HEK293 (cell line): ENCODE results near the gene OR4A15.

Experiments
- CTCF ChIA-PET: fragments of 350-600 bp; formaldehyde crosslinking; extraction: SDS; loops from one replicate; lab custom pipeline; 2021; ENCODE audit warnings: antibody characterized with exemption; lab: Yijun Ruan, JAX
- POLR2A ChIA-PET: fragments of 300-600 bp; formaldehyde crosslinking; extraction: SDS; loops from one replicate; lab custom pipeline; 2020; ENCODE audit warnings: antibody characterized with exemption, inconsistent platforms; lab: Yijun Ruan, JAX
- H3K27ac ChIP-seq: fragments of 200-500 bp; sonication (Bioruptor generic); 2 replicates; pipeline ENCODE4 v1.5.1; 2014; ENCODE audit warnings: low read depth, low read length, control low read depth, inconsistent platforms; ENCODE audit errors: extremely low read depth
- H3K36me3 ChIP-seq, 2 experiments: fragments of 200-500 bp in 1 of 2; sonication (Bioruptor generic) in 1 of 2; 1 replicate in 1 of 2; 2 replicates in 1 of 2; pipeline ENCODE4 v1.5.1; 2014 to 2017; ENCODE audit warnings: inconsistent platforms in 2 of 2, low read length in 2 of 2; ENCODE audit not compliant: control insufficient read depth in 2 of 2, insufficient read depth in 1 of 2
- H3K4me1 ChIP-seq: fragments of 200-500 bp; sonication (Bioruptor generic); 2 replicates; pipeline ENCODE4 v1.5.1; 2014; ENCODE audit warnings: mild to moderate bottlenecking, low read length, inconsistent platforms; ENCODE audit not compliant: control insufficient read depth, insufficient read depth
- H3K4me3 ChIP-seq: 2 replicates; pipeline ENCODE4 v1.5.1; 2011; ENCODE audit warnings: low read depth, mild to moderate bottlenecking, control low read depth, low read length, moderate library complexity
- H3K9me3 ChIP-seq: fragments of 200-500 bp; sonication (Bioruptor generic); 2 replicates; pipeline ENCODE4 v1.5.1; 2014; ENCODE audit warnings: low read depth, low read length, inconsistent platforms; ENCODE audit not compliant: control insufficient read depth, insufficient read depth
- HOXD13 ChIP-seq: sonication (generic); formaldehyde crosslinking; IDR thresholded peaks from 2 replicates; pipeline ENCODE4 v1.8.0; 2022; ENCODE audit warnings: missing genetic modification reagents, borderline replicate concordance
- RBAK ChIP-seq: fragments of 450-650 bp; formaldehyde crosslinking; IDR thresholded peaks from 2 replicates; pipeline ENCODE4 v1.5.1; 2016; ENCODE audit warnings: missing biosample characterization, missing genetic modification characterization
- WT1 ChIP-seq: fragments of 450-650 bp; formaldehyde crosslinking; IDR thresholded peaks from 2 replicates; pipeline ENCODE4 v1.5.1; 2016; ENCODE audit warnings: missing biosample characterization, missing genetic modification characterization
- ZBTB48 ChIP-seq: fragments of 450-650 bp; formaldehyde crosslinking; IDR thresholded peaks from 2 replicates; pipeline ENCODE4 v1.5.1; 2016; ENCODE audit warnings: missing biosample characterization, missing genetic modification characterization
- ZNF132 ChIP-seq: fragments of 450-650 bp; formaldehyde crosslinking; IDR thresholded peaks from 2 replicates; pipeline ENCODE4 v1.5.1; 2017; ENCODE audit warnings: missing biosample characterization, missing genetic modification characterization, borderline replicate concordance
- ZNF146 ChIP-seq: fragments of 450-650 bp; formaldehyde crosslinking; IDR thresholded peaks from 2 replicates; pipeline ENCODE4 v1.5.1; 2016; ENCODE audit warnings: missing biosample characterization, missing genetic modification characterization
- ZNF2 ChIP-seq: fragments of 450-650 bp; formaldehyde crosslinking; IDR thresholded peaks from 2 replicates; pipeline ENCODE4 v1.5.1; 2016; ENCODE audit warnings: missing biosample characterization, missing genetic modification characterization
- ZNF211 ChIP-seq: fragments of 450-650 bp; formaldehyde crosslinking; IDR thresholded peaks from 2 replicates; pipeline ENCODE4 v1.5.1; 2016; ENCODE audit warnings: low read depth, missing biosample characterization, missing genetic modification characterization
- ZNF266 ChIP-seq: fragments of 450-650 bp; formaldehyde crosslinking; IDR thresholded peaks from 2 replicates; pipeline ENCODE4 v1.5.1; 2016; ENCODE audit warnings: missing biosample characterization, missing genetic modification characterization, low read depth
- ZNF302 ChIP-seq: fragments of 450-650 bp; formaldehyde crosslinking; IDR thresholded peaks from 2 replicates; pipeline ENCODE4 v1.5.1; 2016; ENCODE audit warnings: missing biosample characterization, missing genetic modification characterization, low read depth
- ZNF350 ChIP-seq: fragments of 450-650 bp; formaldehyde crosslinking; IDR thresholded peaks from 2 replicates; pipeline ENCODE4 v1.5.0; 2017; ENCODE audit warnings: missing biosample characterization, mild to moderate bottlenecking, missing genetic modification characterization
- ZNF354C ChIP-seq: fragments of 450-650 bp; formaldehyde crosslinking; IDR thresholded peaks from 2 replicates; pipeline ENCODE4 v1.5.1; 2016; ENCODE audit warnings: missing biosample characterization, missing genetic modification characterization, low read depth, borderline replicate concordance
- ZNF391 ChIP-seq: fragments of 450-650 bp; formaldehyde crosslinking; IDR thresholded peaks from 2 replicates; pipeline ENCODE4 v1.5.1; 2016; ENCODE audit warnings: low read depth, missing biosample characterization, missing genetic modification characterization, borderline replicate concordance
- ZNF394 ChIP-seq: fragments of 450-650 bp; formaldehyde crosslinking; IDR thresholded peaks from 2 replicates; pipeline ENCODE4 v1.5.1; 2016; ENCODE audit warnings: missing biosample characterization, missing genetic modification characterization, mild to moderate bottlenecking, moderate library complexity, borderline replicate concordance
- ZNF843 ChIP-seq: fragments of 450-650 bp; formaldehyde crosslinking; IDR thresholded peaks from 2 replicates; pipeline ENCODE4 v1.5.1; 2016; ENCODE audit warnings: missing biosample characterization, missing genetic modification characterization
- ZSCAN30 ChIP-seq: fragments of 450-650 bp; IDR thresholded peaks from 2 replicates; pipeline ENCODE4 v1.5.1; 2018; ENCODE audit warnings: missing biosample characterization, mild to moderate bottlenecking, missing genetic modification characterization, moderate library complexity
- TF ChIP-seq, protein P1 (sequence below): fragments of 450-650 bp; formaldehyde crosslinking; IDR thresholded peaks from 2 replicates; pipeline ENCODE4 v1.5.1; 2017; ENCODE audit warnings: missing biosample characterization, missing genetic modification characterization
- TF ChIP-seq, protein P2 (sequence below): fragments of 450-650 bp; formaldehyde crosslinking; IDR thresholded peaks from 2 replicates; pipeline ENCODE4 v1.5.1; 2016; ENCODE audit warnings: missing biosample characterization, missing genetic modification characterization, low read depth
- TF ChIP-seq, protein P3 (sequence below): fragments of 450-650 bp; formaldehyde crosslinking; IDR thresholded peaks from 2 replicates; pipeline ENCODE4 v1.5.1; 2016; ENCODE audit warnings: missing biosample characterization, missing genetic modification characterization
- TF ChIP-seq, protein P4 (sequence below): sonication (generic); formaldehyde crosslinking; IDR thresholded peaks from 2 replicates; pipeline ENCODE4 v1.8.1; 2022; ENCODE audit warnings: mild to moderate bottlenecking, moderate library complexity, missing genetic modification reagents
- TF ChIP-seq, protein P5 (sequence below): fragments of 450-650 bp; formaldehyde crosslinking; IDR thresholded peaks from 2 replicates; pipeline ENCODE4 v1.5.1; 2016; ENCODE audit warnings: missing biosample characterization, missing genetic modification characterization
- TF ChIP-seq, protein P6 (sequence below): fragments of 450-650 bp; formaldehyde crosslinking; IDR thresholded peaks from 2 replicates; pipeline ENCODE4 v1.5.1; 2017; ENCODE audit warnings: missing biosample characterization, missing genetic modification characterization
- TF ChIP-seq, protein P7 (sequence below): fragments of 450-650 bp; formaldehyde crosslinking; IDR thresholded peaks from 2 replicates; pipeline ENCODE4 v1.5.1; 2016; ENCODE audit warnings: missing biosample characterization, missing genetic modification characterization

OR4A15 gene

DNA sequence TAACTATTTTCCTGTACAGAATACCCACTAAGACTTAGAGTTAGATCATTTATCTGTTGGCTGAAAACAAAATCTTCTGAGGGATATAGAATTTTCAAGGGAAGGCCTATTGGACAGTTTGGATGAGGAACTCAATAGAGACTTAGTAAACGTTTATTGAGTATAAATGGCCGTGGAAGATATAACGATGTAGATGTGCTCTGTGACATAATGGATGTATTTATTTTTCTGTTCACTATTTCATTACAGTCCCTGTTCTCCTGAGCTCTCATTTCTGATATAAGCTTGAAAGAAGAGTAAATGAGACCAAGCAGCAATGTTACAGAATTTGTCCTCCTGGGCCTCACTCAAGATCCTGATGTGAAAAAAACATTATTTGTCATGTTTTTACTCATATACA is 24.9 kb upstream of the OR4A15 start, which contains the start of gene OR4A16:
Gene OR4A16 (plus strand): TSS at position 301 of the 400 bp plus-strand sequence. CDS start 0 bp downstream, at position 301.
- Histone ChIP-seq H3K9me3 (no peaks in the 10 kb centered on the region), H3K4me1 (no peaks in the 10 kb centered on the region), H3K27ac (no peak within 1 kb of the TSS), H3K4me3 (no peak within 1 kb of the TSS), H3K36me3 (no peaks in the 10 kb centered on the region)
- TF ChIP-seq ZNF132 (tag by site-specific recombination) (no peak), HOXD13 (no peak), ZNF211 (tag by site-specific recombination) (no peak), ZBTB48 (tag by site-specific recombination) (no peak), ZNF394 (tag by site-specific recombination) (no peak), ZNF391 (tag by site-specific recombination) (no peak), WT1 (tag by site-specific recombination) (no peak), ZNF350 (tag by site-specific recombination) (no peak), ZNF354C (no peak), ZSCAN30 (tag by site-specific recombination) (no peak), ZNF843 (no peak)
- TF ChIP-seq, protein P1, sequence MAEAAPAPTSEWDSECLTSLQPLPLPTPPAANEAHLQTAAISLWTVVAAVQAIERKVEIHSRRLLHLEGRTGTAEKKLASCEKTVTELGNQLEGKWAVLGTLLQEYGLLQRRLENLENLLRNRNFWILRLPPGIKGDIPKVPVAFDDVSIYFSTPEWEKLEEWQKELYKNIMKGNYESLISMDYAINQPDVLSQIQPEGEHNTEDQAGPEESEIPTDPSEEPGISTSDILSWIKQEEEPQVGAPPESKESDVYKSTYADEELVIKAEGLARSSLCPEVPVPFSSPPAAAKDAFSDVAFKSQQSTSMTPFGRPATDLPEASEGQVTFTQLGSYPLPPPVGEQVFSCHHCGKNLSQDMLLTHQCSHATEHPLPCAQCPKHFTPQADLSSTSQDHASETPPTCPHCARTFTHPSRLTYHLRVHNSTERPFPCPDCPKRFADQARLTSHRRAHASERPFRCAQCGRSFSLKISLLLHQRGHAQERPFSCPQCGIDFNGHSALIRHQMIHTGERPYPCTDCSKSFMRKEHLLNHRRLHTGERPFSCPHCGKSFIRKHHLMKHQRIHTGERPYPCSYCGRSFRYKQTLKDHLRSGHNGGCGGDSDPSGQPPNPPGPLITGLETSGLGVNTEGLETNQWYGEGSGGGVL = no peak
- TF ChIP-seq, protein P2, sequence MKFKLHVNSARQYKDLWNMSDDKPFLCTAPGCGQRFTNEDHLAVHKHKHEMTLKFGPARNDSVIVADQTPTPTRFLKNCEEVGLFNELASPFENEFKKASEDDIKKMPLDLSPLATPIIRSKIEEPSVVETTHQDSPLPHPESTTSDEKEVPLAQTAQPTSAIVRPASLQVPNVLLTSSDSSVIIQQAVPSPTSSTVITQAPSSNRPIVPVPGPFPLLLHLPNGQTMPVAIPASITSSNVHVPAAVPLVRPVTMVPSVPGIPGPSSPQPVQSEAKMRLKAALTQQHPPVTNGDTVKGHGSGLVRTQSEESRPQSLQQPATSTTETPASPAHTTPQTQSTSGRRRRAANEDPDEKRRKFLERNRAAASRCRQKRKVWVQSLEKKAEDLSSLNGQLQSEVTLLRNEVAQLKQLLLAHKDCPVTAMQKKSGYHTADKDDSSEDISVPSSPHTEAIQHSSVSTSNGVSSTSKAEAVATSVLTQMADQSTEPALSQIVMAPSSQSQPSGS (tag by site-specific recombination) = no peak
- ChIA-PET POLR2A (no interaction called here), CTCF (no interaction called here)

DNA sequence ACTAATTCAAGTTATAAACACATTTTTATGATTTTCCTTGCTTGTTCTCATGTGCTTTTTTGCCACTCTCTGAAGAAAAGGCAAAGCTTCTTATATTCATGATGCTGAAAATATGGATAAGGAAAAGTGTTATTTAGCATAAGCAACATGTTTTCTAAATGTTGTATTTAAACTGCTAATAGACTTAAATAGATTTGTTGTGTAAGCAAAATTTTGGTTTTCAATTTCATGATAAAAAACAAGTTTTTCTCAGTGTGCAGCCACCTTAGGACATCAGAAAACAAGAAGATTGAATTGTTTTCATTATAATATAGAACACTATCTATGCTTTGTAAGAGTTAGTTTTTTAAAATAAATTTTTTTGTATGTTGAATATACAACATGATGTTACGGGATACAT is 22.5 kb upstream of the OR4A15 start:
- TF ChIP-seq, protein P3, sequence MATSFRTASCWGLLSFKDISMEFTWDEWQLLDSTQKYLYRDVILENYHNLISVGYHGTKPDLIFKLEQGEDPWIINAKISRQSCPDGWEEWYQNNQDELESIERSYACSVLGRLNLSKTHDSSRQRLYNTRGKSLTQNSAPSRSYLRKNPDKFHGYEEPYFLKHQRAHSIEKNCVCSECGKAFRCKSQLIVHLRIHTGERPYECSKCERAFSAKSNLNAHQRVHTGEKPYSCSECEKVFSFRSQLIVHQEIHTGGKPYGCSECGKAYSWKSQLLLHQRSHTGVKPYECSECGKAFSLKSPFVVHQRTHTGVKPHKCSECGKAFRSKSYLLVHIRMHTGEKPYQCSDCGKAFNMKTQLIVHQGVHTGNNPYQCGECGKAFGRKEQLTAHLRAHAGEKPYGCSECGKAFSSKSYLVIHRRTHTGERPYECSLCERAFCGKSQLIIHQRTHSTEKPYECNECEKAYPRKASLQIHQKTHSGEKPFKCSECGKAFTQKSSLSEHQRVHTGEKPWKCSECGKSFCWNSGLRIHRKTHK = no peak
- TF ChIP-seq RBAK (no peak), ZNF146 (tag by site-specific recombination) (no peak), ZNF302 (no peak), ZNF350 (tag by site-specific recombination) (no peak), ZNF2 (tag by site-specific recombination) (no peak), ZNF266 (no peak)
- TF ChIP-seq, protein P4, sequence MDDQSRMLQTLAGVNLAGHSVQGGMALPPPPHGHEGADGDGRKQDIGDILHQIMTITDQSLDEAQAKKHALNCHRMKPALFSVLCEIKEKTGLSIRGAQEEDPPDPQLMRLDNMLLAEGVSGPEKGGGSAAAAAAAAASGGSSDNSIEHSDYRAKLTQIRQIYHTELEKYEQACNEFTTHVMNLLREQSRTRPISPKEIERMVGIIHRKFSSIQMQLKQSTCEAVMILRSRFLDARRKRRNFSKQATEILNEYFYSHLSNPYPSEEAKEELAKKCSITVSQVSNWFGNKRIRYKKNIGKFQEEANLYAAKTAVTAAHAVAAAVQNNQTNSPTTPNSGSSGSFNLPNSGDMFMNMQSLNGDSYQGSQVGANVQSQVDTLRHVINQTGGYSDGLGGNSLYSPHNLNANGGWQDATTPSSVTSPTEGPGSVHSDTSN (CRISPR knock-in tag) = no peak
- TF ChIP-seq, protein P5, sequence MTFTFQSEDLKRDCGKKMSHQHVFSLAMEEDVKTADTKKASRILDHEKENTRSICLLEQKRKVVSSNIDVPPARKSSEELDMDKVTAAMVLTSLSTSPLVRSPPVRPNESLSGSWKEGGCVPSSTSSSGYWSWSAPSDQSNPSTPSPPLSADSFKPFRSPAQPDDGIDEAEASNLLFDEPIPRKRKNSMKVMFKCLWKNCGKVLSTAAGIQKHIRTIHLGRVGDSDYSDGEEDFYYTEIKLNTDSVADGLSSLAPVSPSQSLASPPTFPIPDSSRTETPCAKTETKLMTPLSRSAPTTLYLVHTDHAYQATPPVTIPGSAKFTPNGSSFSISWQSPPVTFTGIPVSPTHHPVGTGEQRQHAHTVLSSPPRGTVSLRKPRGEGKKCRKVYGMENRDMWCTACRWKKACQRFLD (tag by site-specific recombination) = no peak
- TF ChIP-seq, protein P6, sequence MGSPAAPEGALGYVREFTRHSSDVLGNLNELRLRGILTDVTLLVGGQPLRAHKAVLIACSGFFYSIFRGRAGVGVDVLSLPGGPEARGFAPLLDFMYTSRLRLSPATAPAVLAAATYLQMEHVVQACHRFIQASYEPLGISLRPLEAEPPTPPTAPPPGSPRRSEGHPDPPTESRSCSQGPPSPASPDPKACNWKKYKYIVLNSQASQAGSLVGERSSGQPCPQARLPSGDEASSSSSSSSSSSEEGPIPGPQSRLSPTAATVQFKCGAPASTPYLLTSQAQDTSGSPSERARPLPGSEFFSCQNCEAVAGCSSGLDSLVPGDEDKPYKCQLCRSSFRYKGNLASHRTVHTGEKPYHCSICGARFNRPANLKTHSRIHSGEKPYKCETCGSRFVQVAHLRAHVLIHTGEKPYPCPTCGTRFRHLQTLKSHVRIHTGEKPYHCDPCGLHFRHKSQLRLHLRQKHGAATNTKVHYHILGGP = no peak
- TF ChIP-seq, protein P7, sequence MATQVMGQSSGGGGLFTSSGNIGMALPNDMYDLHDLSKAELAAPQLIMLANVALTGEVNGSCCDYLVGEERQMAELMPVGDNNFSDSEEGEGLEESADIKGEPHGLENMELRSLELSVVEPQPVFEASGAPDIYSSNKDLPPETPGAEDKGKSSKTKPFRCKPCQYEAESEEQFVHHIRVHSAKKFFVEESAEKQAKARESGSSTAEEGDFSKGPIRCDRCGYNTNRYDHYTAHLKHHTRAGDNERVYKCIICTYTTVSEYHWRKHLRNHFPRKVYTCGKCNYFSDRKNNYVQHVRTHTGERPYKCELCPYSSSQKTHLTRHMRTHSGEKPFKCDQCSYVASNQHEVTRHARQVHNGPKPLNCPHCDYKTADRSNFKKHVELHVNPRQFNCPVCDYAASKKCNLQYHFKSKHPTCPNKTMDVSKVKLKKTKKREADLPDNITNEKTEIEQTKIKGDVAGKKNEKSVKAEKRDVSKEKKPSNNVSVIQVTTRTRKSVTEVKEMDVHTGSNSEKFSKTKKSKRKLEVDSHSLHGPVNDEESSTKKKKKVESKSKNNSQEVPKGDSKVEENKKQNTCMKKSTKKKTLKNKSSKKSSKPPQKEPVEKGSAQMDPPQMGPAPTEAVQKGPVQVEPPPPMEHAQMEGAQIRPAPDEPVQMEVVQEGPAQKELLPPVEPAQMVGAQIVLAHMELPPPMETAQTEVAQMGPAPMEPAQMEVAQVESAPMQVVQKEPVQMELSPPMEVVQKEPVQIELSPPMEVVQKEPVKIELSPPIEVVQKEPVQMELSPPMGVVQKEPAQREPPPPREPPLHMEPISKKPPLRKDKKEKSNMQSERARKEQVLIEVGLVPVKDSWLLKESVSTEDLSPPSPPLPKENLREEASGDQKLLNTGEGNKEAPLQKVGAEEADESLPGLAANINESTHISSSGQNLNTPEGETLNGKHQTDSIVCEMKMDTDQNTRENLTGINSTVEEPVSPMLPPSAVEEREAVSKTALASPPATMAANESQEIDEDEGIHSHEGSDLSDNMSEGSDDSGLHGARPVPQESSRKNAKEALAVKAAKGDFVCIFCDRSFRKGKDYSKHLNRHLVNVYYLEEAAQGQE (tag by site-specific recombination) = no peak
- TF ChIP-seq, all 188 proteins: peak for 0
- H3K27ac ChIP-seq = no peak overlapping the region
- H3K36me3 ChIP-seq = no peaks in the 10 kb centered on the region
- ChIA-PET POLR2A (no interaction called here), CTCF (no interaction called here)
- no peaks in the 10 kb centered on the region for H3K4me1 ChIP-seq
- H3K4me3 ChIP-seq = no peak overlapping the region
- no peaks in the 10 kb centered on the region for H3K9me3 ChIP-seq
